ENCODE results near the gene PAWR. TPM values are rescaled to one million over a fixed set of nuclear protein-coding genes. Genes with fewer than 3 reads are reported as not detected.

PAWR gene
- total and polyA plus RNA-seq, 10 of the 15 experiments (the other 5 are each of a cell fraction or from before 2014, with no cell fraction given) = 8.1 to 70.6 (median 24.2) TPM

- TF ChIP-seq DPF2 (IDR thresholded peaks at IDR 0.05) = no peak
- TF ChIP-seq RUNX3 (IDR thresholded peaks at IDR 0.05; ENCODE audit: low read length) = peak; percentile 60
- TF ChIP-seq MAX (IDR thresholded peaks at IDR 0.05; ENCODE audit: low read depth, low read length) = no peak
- TF ChIP-seq HCFC1 (IDR thresholded peaks at IDR 0.05; ENCODE audit: low read length) = no peak
- TF ChIP-seq CBX5 (IDR thresholded peaks at IDR 0.05; ENCODE audit: low read depth) = peak; percentile 98
- TF ChIP-seq, protein P1, sequence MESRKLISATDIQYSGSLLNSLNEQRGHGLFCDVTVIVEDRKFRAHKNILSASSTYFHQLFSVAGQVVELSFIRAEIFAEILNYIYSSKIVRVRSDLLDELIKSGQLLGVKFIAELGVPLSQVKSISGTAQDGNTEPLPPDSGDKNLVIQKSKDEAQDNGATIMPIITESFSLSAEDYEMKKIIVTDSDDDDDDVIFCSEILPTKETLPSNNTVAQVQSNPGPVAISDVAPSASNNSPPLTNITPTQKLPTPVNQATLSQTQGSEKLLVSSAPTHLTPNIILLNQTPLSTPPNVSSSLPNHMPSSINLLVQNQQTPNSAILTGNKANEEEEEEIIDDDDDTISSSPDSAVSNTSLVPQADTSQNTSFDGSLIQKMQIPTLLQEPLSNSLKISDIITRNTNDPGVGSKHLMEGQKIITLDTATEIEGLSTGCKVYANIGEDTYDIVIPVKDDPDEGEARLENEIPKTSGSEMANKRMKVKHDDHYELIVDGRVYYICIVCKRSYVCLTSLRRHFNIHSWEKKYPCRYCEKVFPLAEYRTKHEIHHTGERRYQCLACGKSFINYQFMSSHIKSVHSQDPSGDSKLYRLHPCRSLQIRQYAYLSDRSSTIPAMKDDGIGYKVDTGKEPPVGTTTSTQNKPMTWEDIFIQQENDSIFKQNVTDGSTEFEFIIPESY (IDR thresholded peaks at IDR 0.05) = 0 out of 2 replicates have a peak, but pooled peaks have one; percentile 51
- no peak for TF ChIP-seq CEBPZ (IDR thresholded peaks at IDR 0.05; ENCODE audit: low read depth, low read length)
- peak; percentile 64 for TF ChIP-seq KLF5 (IDR thresholded peaks at IDR 0.05; ENCODE audit: partially characterized antibody)
- TF ChIP-seq PAX5 (IDR thresholded peaks at IDR 0.05; ENCODE audit: borderline replicate concordance, low read depth, low read length) = no peak
- TF ChIP-seq EP300 (IDR thresholded peaks at IDR 0.05; ENCODE audit: borderline replicate concordance in 1 of 2, control insufficient read depth in 1 of 2, low read depth in 2 of 2, low read length in 2 of 2) = no peak
- TF ChIP-seq MTA2 (IDR thresholded peaks at IDR 0.05; ENCODE audit: low read depth) = no peak
- peak in 1 of 2 experiments; percentile 29; a peak in 3 of 4 replicates for TF ChIP-seq IKZF2 (IDR thresholded peaks at IDR 0.05)
- no peak for TF ChIP-seq SMARCA5 (IDR thresholded peaks at IDR 0.05)
- TF ChIP-seq ATF7 (IDR thresholded peaks at IDR 0.05; ENCODE audit: low read depth) = peak; percentile 57
Observed at GRCh38 chr12:79674629-79675028, 16.1 kb downstream of the PAWR start (continued).
